K562 (cell line): ENCODE data around the gene DAP. TPM values are rescaled to one million over a fixed set of nuclear protein-coding genes. Genes with fewer than 3 reads are reported as not detected.
A peak's percentile ranks its signal among the peaks of the same experiment; 100 is the strongest.

Experiments
- ATAC-seq: fragments of 200-7000 bp; cut with Tn5 transposase; 3 replicates; pipeline ENCODE4 v1.9.1; 2020; ENCODE audit warnings: moderate library complexity
- BruUV-seq: library from RNA; stranded (reverse); fragments of 400-500 nt; replicated peaks from 2 replicates; lab custom pipeline; 2021; lab: Mats Ljungman, UMichigan
- CTCF ChIA-PET: fragments of 300-600 bp; formaldehyde crosslinking; extraction: SDS; loops from one replicate; lab custom pipeline; 2021; ENCODE audit warnings: low intra/inter-chr PET ratio; lab: Yijun Ruan, JAX
- POLR2A ChIA-PET: fragments of 300-600, 350-650 bp; sonication (Branson Sonifier 250); formaldehyde crosslinking; extraction: SDS; loops from one replicate; lab custom pipeline; 2021; ENCODE audit warnings: antibody characterized with exemption, inconsistent platforms; lab: Yijun Ruan, JAX
- DNase-seq, 4 experiments: peaks; one replicate each; pipeline versions ENCODE4 v3.0.0 to v3.0.0-alpha.2; 2011 to 2018; ENCODE audit warnings: low spot score in 3 of 4, mixed read lengths in 3 of 4; ENCODE audit errors: extremely low read depth in 1 of 4
- FAIRE-seq: peaks from 2 replicates; lab custom pipeline; 2011; peaks lifted over from hg19 to GRCh38; lab: Jason Lieb, UNC
- H2AFZ ChIP-seq: 2 replicates; pipeline ENCODE4 v1.6.0; 2011; ENCODE audit warnings: low read depth, low read length, control low read depth, inconsistent platforms
- H3K27ac ChIP-seq: fragments of 200-600 bp; 3 replicates; pipeline ENCODE4 v1.8.0; 2011; ENCODE audit warnings: low read depth, mild to moderate bottlenecking, control low read depth, inconsistent platforms, low read length, moderate library complexity, mixed read lengths; ENCODE audit errors: extremely low read depth
- H3K27me3 ChIP-seq, 2 experiments: fragments of 300-600 bp in 1 of 2; 2 replicates in 1 of 2; 3 replicates in 1 of 2; pipeline versions ENCODE4 v1.6.0 to v1.8.0; 2011; ENCODE audit warnings: inconsistent platforms in 2 of 2, low read length in 2 of 2, mild to moderate bottlenecking in 1 of 2, mixed read lengths in 1 of 2, moderate library complexity in 1 of 2; ENCODE audit not compliant: control insufficient read depth in 2 of 2, insufficient read depth in 2 of 2
- H3K36me3 ChIP-seq: fragments of 300-600 bp; 3 replicates; pipeline ENCODE4 v1.8.0; 2011; ENCODE audit warnings: mild to moderate bottlenecking, low read length, inconsistent platforms; ENCODE audit not compliant: control insufficient read depth, insufficient read depth
- H3K4me1 ChIP-seq, 2 experiments: fragments of 200-600 bp in 1 of 2; replicated peaks in 1 of 2; 2 replicates in 1 of 2; 3 replicates in 1 of 2; pipeline versions ENCODE4 v1.5.1 to v1.8.0; 2011; ENCODE audit warnings: inconsistent platforms in 2 of 2, low read length in 2 of 2, mild to moderate bottlenecking in 1 of 2, mixed read lengths in 1 of 2, moderate library complexity in 1 of 2; ENCODE audit not compliant: control insufficient read depth in 2 of 2, insufficient read depth in 2 of 2
- H3K4me2 ChIP-seq: 2 replicates; pipeline ENCODE4 v1.6.1; 2011; ENCODE audit warnings: low read length, control low read depth, inconsistent platforms, mixed read lengths; ENCODE audit not compliant: insufficient read depth
- H3K4me3 ChIP-seq: fragments of 200-600 bp; sonication (generic), shearing (Covaris generic); 2 replicates; pipeline ENCODE4 v1.5.1; 2016; ENCODE audit warnings: control low read depth, inconsistent platforms
- H3K79me2 ChIP-seq: fragments of 200-600 bp; 3 replicates; pipeline ENCODE4 v1.8.0; 2011; ENCODE audit warnings: low read length, inconsistent platforms; ENCODE audit not compliant: control insufficient read depth, insufficient read depth
- H3K9ac ChIP-seq, 2 experiments: 2 replicates each; pipeline versions ENCODE4 v1.6.0 to v1.6.1; 2011; ENCODE audit warnings: low read depth in 2 of 2, low read length in 2 of 2, control low read depth in 1 of 2, inconsistent platforms in 1 of 2, mild to moderate bottlenecking in 1 of 2, mixed read lengths in 1 of 2; ENCODE audit not compliant: insufficient read depth in 1 of 2
- H3K9me1 ChIP-seq: one replicate; pipeline ENCODE4 v1.6.0; 2011; ENCODE audit warnings: inconsistent platforms, mild to moderate bottlenecking, low read length, moderate library complexity; ENCODE audit not compliant: control insufficient read depth, insufficient read depth
- H3K9me3 ChIP-seq: replicated peaks from 2 replicates; pipeline ENCODE4 v1.5.1; 2011; ENCODE audit warnings: low read depth, low read length, inconsistent platforms; ENCODE audit not compliant: control insufficient read depth, insufficient read depth
- H4K20me1 ChIP-seq: replicated peaks from 2 replicates; pipeline ENCODE4 v1.6.1; 2011; ENCODE audit warnings: low read length, inconsistent platforms, mixed read lengths; ENCODE audit not compliant: control insufficient read depth, insufficient read depth
- CBFA2T2 ChIP-seq: fragments of 450-650 bp; conservative IDR thresholded peaks from 2 replicates; pipeline ENCODE4 v1.6.1; 2017; ENCODE audit warnings: mild to moderate bottlenecking
- GTF2E2 ChIP-seq: fragments of 200-800 bp; sonication (Bioruptor generic); IDR thresholded peaks from 2 replicates; pipeline ENCODE4 v1.6.1; 2016; ENCODE audit warnings: missing genetic modification characterization, missing compliant biosample characterization
- KDM4B ChIP-seq, 2 experiments: fragments of 450-650 bp in 1 of 2; sonication (generic) in 1 of 2; IDR thresholded peaks; 2 replicates each; pipeline ENCODE4 v1.6.1; 2016 to 2017; ENCODE audit warnings: borderline replicate concordance in 2 of 2, antibody characterized with exemption in 1 of 2, low read depth in 1 of 2, mild to moderate bottlenecking in 1 of 2
- PURB ChIP-seq: sonication (generic); formaldehyde crosslinking; IDR thresholded peaks from 2 replicates; pipeline ENCODE4 v1.9.0; 2021; ENCODE audit warnings: low read depth, mild to moderate bottlenecking, missing genetic modification reagents
- RBM17 ChIP-seq: fragments of 200-400 bp; formaldehyde crosslinking; IDR thresholded peaks from 2 replicates; pipeline ENCODE4 v1.6.1; 2017; ENCODE audit warnings: low read depth, mild to moderate bottlenecking, low read length, borderline replicate concordance
- ZBTB12 ChIP-seq: fragments of 250-450 bp; sonication (Bioruptor Pico); IDR thresholded peaks from 2 replicates; pipeline ENCODE4 v1.4.0; 2020
- ZNF165 ChIP-seq: fragments of 250-450 bp; sonication (Bioruptor Pico); IDR thresholded peaks from 2 replicates; pipeline ENCODE4 v1.4.0; 2020; ENCODE audit warnings: borderline replicate concordance
- ZNF354B ChIP-seq: fragments of 250-450 bp; sonication (Bioruptor Pico); IDR thresholded peaks from 2 replicates; pipeline ENCODE4 v1.4.0; 2020
- ZNF408 ChIP-seq: fragments of 250-450 bp; sonication (Bioruptor Pico); IDR thresholded peaks from 2 replicates; pipeline ENCODE4 v1.4.0; 2020; ENCODE audit warnings: low read depth, mild to moderate bottlenecking, moderate library complexity
- WGBS: fragments of 100-300 bp; shearing (Covaris generic); methylation state at CpG from one replicate; pipeline ENCODE4 v1.1.6; 2016; ENCODE audit warnings: low coverage, mixed read lengths; ENCODE audit not compliant: insufficient coverage; ENCODE audit errors: missing lambda C conversion rate; 5-methylcytosine and 5-hydroxymethylcytosine counted together
- in situ Hi-C: fragments of 300-500 bp; cut with MboI; formaldehyde crosslinking; loops from 4 replicates; pipeline ENCODE4 v1.15.0; 2018; ENCODE audit warnings: inconsistent platforms, mixed read lengths
- intact Hi-C: fragments of 100-400 bp; cut with micrococcal nuclease; formaldehyde crosslinking; loops from 2 replicates; pipeline ENCODE4 v1.14.2; 2022
- polyA plus RNA-seq, 8 experiments: library from polyadenylated mRNA; depleted of rRNA in 4 of 8; stranded (reverse) in 5 of 8; unstranded in 3 of 8; fragments of >200 nt; fragmentation: Nextera tagmentation in 2 of 8; fragmentation: Illumina TruSeq in 1 of 8; extraction: Ambion mirVana in 2 of 8; extraction: Trizol in 1 of 8; gene quantifications; 2 replicates each; pipeline versions ENCODE4 v1.2.1 to v1.2.3, GENCODE V29; 2011 to 2014; ENCODE audit warnings: inconsistent platforms in 1 of 8, missing spikeins in 1 of 8
- total RNA-seq, 7 experiments: library from RNA; depleted of rRNA in 6 of 7; stranded (reverse); fragments of >200 nt in 6 of 7; fragmentation: Illumina TruSeq in 2 of 7; extraction: Trizol in 2 of 7; gene quantifications; 2 replicates each; pipeline versions ENCODE4 v1.2.1 to v1.2.3, GENCODE V29; 2011 to 2021; ENCODE audit warnings: low replicate concordance in 1 of 7
- TF ChIP-seq, protein P1 (sequence below): IDR thresholded peaks from 2 replicates; pipeline ENCODE4 v1.6.1; 2016; ENCODE audit warnings: missing genetic modification characterization, missing compliant biosample characterization
- TF ChIP-seq, protein P2 (sequence below): fragments of 450-650 bp; formaldehyde crosslinking; IDR thresholded peaks from 2 replicates; pipeline ENCODE4 v1.4.0; 2022; ENCODE audit warnings: missing genetic modification characterization
- TF ChIP-seq, protein P3 (sequence below): fragments of 450-650 bp; IDR thresholded peaks from 2 replicates; pipeline ENCODE4 v1.6.1; 2016; ENCODE audit warnings: mild to moderate bottlenecking

Gene DAP
- total and polyA plus RNA-seq, 9 of the 15 experiments (the other 6 are each of a cell fraction or from before 2014, with no cell fraction given), result 14.1 to 151 (median 34.5) TPM

- no peak for FAIRE-seq
- WGBS, result 83% methylated on average over 10 of the region's 10 CpGs
- TF ChIP-seq, protein P1, sequence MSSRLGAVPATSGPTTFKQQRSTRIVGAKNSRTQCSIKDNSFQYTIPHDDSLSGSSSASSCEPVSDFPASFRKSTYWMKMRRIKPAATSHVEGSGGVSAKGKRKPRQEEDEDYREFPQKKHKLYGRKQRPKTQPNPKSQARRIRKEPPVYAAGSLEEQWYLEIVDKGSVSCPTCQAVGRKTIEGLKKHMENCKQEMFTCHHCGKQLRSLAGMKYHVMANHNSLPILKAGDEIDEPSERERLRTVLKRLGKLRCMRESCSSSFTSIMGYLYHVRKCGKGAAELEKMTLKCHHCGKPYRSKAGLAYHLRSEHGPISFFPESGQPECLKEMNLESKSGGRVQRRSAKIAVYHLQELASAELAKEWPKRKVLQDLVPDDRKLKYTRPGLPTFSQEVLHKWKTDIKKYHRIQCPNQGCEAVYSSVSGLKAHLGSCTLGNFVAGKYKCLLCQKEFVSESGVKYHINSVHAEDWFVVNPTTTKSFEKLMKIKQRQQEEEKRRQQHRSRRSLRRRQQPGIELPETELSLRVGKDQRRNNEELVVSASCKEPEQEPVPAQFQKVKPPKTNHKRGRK, result no peak
- TF ChIP-seq, protein P2, sequence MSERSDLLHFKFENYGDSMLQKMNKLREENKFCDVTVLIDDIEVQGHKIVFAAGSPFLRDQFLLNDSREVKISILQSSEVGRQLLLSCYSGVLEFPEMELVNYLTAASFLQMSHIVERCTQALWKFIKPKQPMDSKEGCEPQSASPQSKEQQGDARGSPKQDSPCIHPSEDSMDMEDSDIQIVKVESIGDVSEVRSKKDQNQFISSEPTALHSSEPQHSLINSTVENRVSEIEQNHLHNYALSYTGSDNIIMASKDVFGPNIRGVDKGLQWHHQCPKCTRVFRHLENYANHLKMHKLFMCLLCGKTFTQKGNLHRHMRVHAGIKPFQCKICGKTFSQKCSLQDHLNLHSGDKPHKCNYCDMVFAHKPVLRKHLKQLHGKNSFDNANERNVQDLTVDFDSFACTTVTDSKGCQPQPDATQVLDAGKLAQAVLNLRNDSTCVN (CRISPR knock-in tag), result no peak
- TF ChIP-seq GTF2E2 (no peak), ZNF408 (CRISPR knock-in tag) (no peak), PURB (CRISPR knock-in tag) (no peak), ZNF165 (CRISPR knock-in tag) (no peak), ZNF354B (no peak), KDM4B (IDR thresholded peaks at IDR 0.05; ENCODE audit: borderline replicate concordance in 2 of 2, low read depth in 1 of 2) (no peak), CBFA2T2 (no peak), ZBTB12 (no peak), RBM17 (no peak)
- TF ChIP-seq, protein P3, sequence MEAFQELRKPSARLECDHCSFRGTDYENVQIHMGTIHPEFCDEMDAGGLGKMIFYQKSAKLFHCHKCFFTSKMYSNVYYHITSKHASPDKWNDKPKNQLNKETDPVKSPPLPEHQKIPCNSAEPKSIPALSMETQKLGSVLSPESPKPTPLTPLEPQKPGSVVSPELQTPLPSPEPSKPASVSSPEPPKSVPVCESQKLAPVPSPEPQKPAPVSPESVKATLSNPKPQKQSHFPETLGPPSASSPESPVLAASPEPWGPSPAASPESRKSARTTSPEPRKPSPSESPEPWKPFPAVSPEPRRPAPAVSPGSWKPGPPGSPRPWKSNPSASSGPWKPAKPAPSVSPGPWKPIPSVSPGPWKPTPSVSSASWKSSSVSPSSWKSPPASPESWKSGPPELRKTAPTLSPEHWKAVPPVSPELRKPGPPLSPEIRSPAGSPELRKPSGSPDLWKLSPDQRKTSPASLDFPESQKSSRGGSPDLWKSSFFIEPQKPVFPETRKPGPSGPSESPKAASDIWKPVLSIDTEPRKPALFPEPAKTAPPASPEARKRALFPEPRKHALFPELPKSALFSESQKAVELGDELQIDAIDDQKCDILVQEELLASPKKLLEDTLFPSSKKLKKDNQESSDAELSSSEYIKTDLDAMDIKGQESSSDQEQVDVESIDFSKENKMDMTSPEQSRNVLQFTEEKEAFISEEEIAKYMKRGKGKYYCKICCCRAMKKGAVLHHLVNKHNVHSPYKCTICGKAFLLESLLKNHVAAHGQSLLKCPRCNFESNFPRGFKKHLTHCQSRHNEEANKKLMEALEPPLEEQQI, result no peak
Observed at GRCh38 chr5:10710513-10711128, 50.4 kb downstream of the DAP start.

More at GRCh38 chr5:10710513-10711128, 50.4 kb downstream of the DAP start:
- ATAC-seq (no peak), DNase-seq (no peak)
- peak overlapping the region in 1 of 2 experiments; percentile 33; a peak in 1 of 4 replicates for H3K9ac ChIP-seq
- H3K27me3 ChIP-seq, result no peaks in the 10 kb centered on the region
- intact Hi-C loops (no loop called here), in situ Hi-C loops (no loop called here)
- ChIA-PET POLR2A (no interaction called here), CTCF (no interaction called here)
- H3K79me2 ChIP-seq, result peaks cover 55% of the 10 kb centered on the region
- H3K27ac ChIP-seq, result no peak overlapping the region
- BruUV-seq, result no TSS peak
- H3K4me3 ChIP-seq, result no peak overlapping the region
- H3K9me1 ChIP-seq, result peaks cover 14% of the 10 kb centered on the region
- H4K20me1 ChIP-seq, result peaks cover 15% of the 10 kb centered on the region
- no peak overlapping the region for H3K4me2 ChIP-seq
- H3K9me3 ChIP-seq, result no peaks in the 10 kb centered on the region
- H3K36me3 ChIP-seq, result peaks cover 73% of the 10 kb centered on the region
- H3K4me1 ChIP-seq, result peaks cover 27 to 32% of the 10 kb centered on the region in 2 experiments; a peak in 4 of 5 replicates
- H2AFZ ChIP-seq, result no peak overlapping the region
